SU-DHL-6 (cell line): ENCODE data around the gene KMT2D.

Experiments
- H2AFZ ChIP-seq: fragments of 200-600 bp; sonication (generic); 2 replicates; pipeline ENCODE4 v1.6.1; 2014; ENCODE audit warnings: low read depth, mild to moderate bottlenecking, moderate library complexity, mixed read lengths, antibody characterized with exemption, low read length; ENCODE audit not compliant: severe bottlenecking
- H3F3A ChIP-seq: fragments of 200-600 bp; shearing (Covaris generic); 2 replicates; pipeline ENCODE4 v1.6.0; 2016; ENCODE audit warnings: antibody characterized with exemption, mild to moderate bottlenecking; ENCODE audit not compliant: insufficient read depth
- H3K27ac ChIP-seq: fragments of 200-600 bp; sonication (generic); 2 replicates; pipeline ENCODE4 v1.5.1; 2016; ENCODE audit warnings: low read depth, mild to moderate bottlenecking, low read length, moderate library complexity, mixed read lengths
- H3K27me3 ChIP-seq: fragments of 200-600 bp; sonication (generic), shearing (Covaris generic); 2 replicates; pipeline ENCODE4 v1.6.0; 2014; ENCODE audit warnings: mild to moderate bottlenecking, low read length
- H3K36me3 ChIP-seq: fragments of 200-600 bp; sonication (generic); 2 replicates; pipeline ENCODE4 v1.6.1; 2014; ENCODE audit warnings: mild to moderate bottlenecking, low read length, mixed read lengths
- H3K4me2 ChIP-seq: fragments of 300-600, 200-600 bp; shearing (Covaris generic), sonication (generic); 2 replicates; pipeline ENCODE4 v1.6.0; 2014; ENCODE audit warnings: low read length, low read depth, mild to moderate bottlenecking; ENCODE audit not compliant: poor library complexity, severe bottlenecking
- H3K4me3 ChIP-seq: fragments of 200-600 bp; sonication (generic); 2 replicates; pipeline ENCODE4 v1.5.1; 2014; ENCODE audit warnings: antibody characterized with exemption, low read length, mild to moderate bottlenecking, mixed read lengths; ENCODE audit not compliant: insufficient read depth, poor library complexity, severe bottlenecking
- H3K79me2 ChIP-seq: fragments of 200-600 bp; sonication (generic); 2 replicates; pipeline ENCODE4 v1.6.1; 2014; ENCODE audit warnings: mild to moderate bottlenecking, low read length, moderate library complexity; ENCODE audit not compliant: insufficient read depth
- H3K9ac ChIP-seq: fragments of 200-600 bp; sonication (generic); 2 replicates; pipeline ENCODE4 v1.7.0; 2014; ENCODE audit warnings: mild to moderate bottlenecking, low read length
- H3K9me2 ChIP-seq: fragments of 200-600 bp; sonication (generic); replicated peaks from 2 replicates; pipeline ENCODE4 v1.6.1; 2014; ENCODE audit warnings: low read length; ENCODE audit not compliant: insufficient read depth
- H3K9me3 ChIP-seq: fragments of 200-600 bp; sonication (generic); 2 replicates; pipeline ENCODE4 v1.6.1; 2014; ENCODE audit warnings: low read length, mixed read lengths; ENCODE audit not compliant: insufficient read depth
- H4K20me1 ChIP-seq: fragments of 200-600 bp; sonication (generic); 2 replicates; pipeline ENCODE4 v1.6.1; 2014; ENCODE audit warnings: low read depth, mild to moderate bottlenecking, antibody characterized with exemption, low read length, moderate library complexity, mixed read lengths
- EZH2phosphoT487 ChIP-seq: fragments of 200-600 bp; sonication (generic), shearing (Covaris generic); conservative IDR thresholded peaks from 2 replicates; pipeline ENCODE4 v1.6.1; 2018; ENCODE audit warnings: mild to moderate bottlenecking, antibody characterized with exemption, low read length, moderate library complexity, mixed read lengths
- TF ChIP-seq, protein P1 (sequence below): fragments of 200-600 bp; sonication (generic); IDR thresholded peaks from one replicate; pipeline ENCODE4 v1.5.1; 2017; ENCODE audit warnings: antibody characterized with exemption, mild to moderate bottlenecking, low read length, moderate library complexity; ENCODE audit not compliant: insufficient read depth, poor library complexity, severe bottlenecking

Gene KMT2D

GRCh38 chr12:49054096-49054495 is 6.5 kb downstream of the KMT2D start:
- Histone ChIP-seq H3K9me2 (no peaks in the 10 kb centered on the region), H3K27me3 (no peaks in the 10 kb centered on the region), H3K9me3 (no peaks in the 10 kb centered on the region), H3K27ac (no peak overlapping the region), H3K79me2 (peaks cover 48% of the 10 kb centered on the region), H3K9ac (no peak overlapping the region), H3K36me3 (no peaks in the 10 kb centered on the region; the same call in 1 of the 2 replicates), H3F3A (peaks cover 4% of the 10 kb centered on the region; the same call in 1 of the 2 replicates), H4K20me1 (peaks cover 15% of the 10 kb centered on the region; the same call in 1 of the 2 replicates), H2AFZ (no peak overlapping the region), H3K4me3 (no peak overlapping the region), H3K4me2 (no peak overlapping the region)
- no peak for TF ChIP-seq EZH2phosphoT487
- TF ChIP-seq, protein P1, sequence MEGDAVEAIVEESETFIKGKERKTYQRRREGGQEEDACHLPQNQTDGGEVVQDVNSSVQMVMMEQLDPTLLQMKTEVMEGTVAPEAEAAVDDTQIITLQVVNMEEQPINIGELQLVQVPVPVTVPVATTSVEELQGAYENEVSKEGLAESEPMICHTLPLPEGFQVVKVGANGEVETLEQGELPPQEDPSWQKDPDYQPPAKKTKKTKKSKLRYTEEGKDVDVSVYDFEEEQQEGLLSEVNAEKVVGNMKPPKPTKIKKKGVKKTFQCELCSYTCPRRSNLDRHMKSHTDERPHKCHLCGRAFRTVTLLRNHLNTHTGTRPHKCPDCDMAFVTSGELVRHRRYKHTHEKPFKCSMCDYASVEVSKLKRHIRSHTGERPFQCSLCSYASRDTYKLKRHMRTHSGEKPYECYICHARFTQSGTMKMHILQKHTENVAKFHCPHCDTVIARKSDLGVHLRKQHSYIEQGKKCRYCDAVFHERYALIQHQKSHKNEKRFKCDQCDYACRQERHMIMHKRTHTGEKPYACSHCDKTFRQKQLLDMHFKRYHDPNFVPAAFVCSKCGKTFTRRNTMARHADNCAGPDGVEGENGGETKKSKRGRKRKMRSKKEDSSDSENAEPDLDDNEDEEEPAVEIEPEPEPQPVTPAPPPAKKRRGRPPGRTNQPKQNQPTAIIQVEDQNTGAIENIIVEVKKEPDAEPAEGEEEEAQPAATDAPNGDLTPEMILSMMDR: no peak

DNA sequence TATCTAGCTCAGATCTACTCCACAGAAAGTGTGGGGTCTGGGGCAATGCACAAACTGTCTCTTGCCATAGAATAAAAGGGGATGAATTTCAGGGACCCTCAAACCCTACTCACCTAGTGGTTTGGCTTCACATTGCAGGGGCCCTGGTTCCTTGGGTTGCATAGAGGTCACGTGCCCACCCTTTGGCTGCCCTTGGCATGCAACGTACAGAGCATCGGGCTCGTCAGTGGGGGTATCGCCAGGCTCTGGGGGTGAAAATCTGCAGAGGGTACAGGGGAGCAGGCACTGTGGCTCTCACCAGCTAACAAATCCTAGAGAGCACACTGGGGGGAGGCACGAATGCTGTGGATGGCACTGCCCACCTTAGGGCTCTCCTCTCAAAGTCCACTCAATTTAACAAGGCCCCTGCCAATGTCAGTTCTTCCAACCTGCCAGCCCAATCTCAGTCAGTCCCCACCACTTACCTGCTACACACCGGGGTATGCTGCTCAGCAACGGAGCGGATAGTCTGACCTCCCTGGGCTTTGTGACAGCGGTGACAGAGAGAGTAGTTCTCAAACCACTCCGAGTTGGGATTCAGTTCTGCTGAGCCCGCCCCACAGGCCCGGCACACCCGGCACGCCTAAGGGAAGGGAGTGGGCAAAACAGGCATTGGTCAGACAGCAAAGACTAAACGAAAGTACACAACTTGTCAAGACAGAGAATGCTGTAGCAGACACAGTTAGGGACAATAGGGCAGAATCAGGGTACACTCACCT is 8.0 kb downstream of the KMT2D start:
- H3K9me2 ChIP-seq: no peaks in the 10 kb centered on the region
- peaks cover 33% of the 10 kb centered on the region for H3K79me2 ChIP-seq
- no peak for TF ChIP-seq EZH2phosphoT487
- TF ChIP-seq, protein P1: no peak
- no peak overlapping the region for H2AFZ ChIP-seq
- H3K4me3 ChIP-seq: no peak overlapping the region
- H3K9ac ChIP-seq: no peak overlapping the region
- peaks cover 8% of the 10 kb centered on the region; the same call in 1 of the 2 replicates for H4K20me1 ChIP-seq
- no peak overlapping the region for H3K4me2 ChIP-seq
- H3K27ac ChIP-seq: no peak overlapping the region
- H3K36me3 ChIP-seq: no peaks in the 10 kb centered on the region; the same call in 1 of the 2 replicates
- no peaks in the 10 kb centered on the region for H3K27me3 ChIP-seq
- no peaks in the 10 kb centered on the region for H3K9me3 ChIP-seq
- H3F3A ChIP-seq: peaks cover 2% of the 10 kb centered on the region; the same call in 1 of the 2 replicates

- Histone ChIP-seq H3K27ac (no peak overlapping the region), H3K27me3 (no peaks in the 10 kb centered on the region), H3K4me2 (no peak overlapping the region), H2AFZ (no peak overlapping the region), H3K79me2 (peaks cover 26% of the 10 kb centered on the region), H3K9me3 (no peaks in the 10 kb centered on the region), H3K4me3 (no peak overlapping the region), H4K20me1 (peaks cover 4% of the 10 kb centered on the region; the same call in 1 of the 2 replicates), H3K9ac (no peak overlapping the region), H3K36me3 (no peaks in the 10 kb centered on the region; the same call in 1 of the 2 replicates), H3K9me2 (no peaks in the 10 kb centered on the region), H3F3A (no peaks in the 10 kb centered on the region)
- TF ChIP-seq, protein P1: no peak
Observed at GRCh38 chr12:49051777-49052438, 8.7 kb downstream of the KMT2D start.
